CD14-positive monocyte (primary cell): ENCODE results near the gene DDX10. TPM values are rescaled to one million over a fixed set of nuclear protein-coding genes. Genes with fewer than 3 reads are reported as not detected.
A peak's percentile ranks its signal among the peaks of the same experiment; 100 is the strongest.

ENCODE experiments used
- DNase-seq, 3 donors: peaks; one replicate each; pipeline ENCODE4 v3.0.0-alpha.2; 2011 to 2022
- H2AFZ ChIP-seq: 2 replicates; pipeline ENCODE4 v1.6.0; 2012; ENCODE audit warnings: mild to moderate bottlenecking, low read depth, low read length, inconsistent platforms; ENCODE audit not compliant: insufficient read depth, poor library complexity, severe bottlenecking
- H3K27ac ChIP-seq, 2 donors: 1 replicate in 1 of 2; 2 replicates in 1 of 2; pipeline ENCODE4 v1.5.1; 2012 to 2013; ENCODE audit warnings: low read length in 2 of 2, control low read depth in 1 of 2, inconsistent platforms in 1 of 2, low read depth in 1 of 2, mild to moderate bottlenecking in 1 of 2
- H3K27me3 ChIP-seq, 2 donors: one replicate each; pipeline versions ENCODE4 v1.6.0 to v1.6.1; 2011 to 2013; ENCODE audit warnings: low read length in 2 of 2; ENCODE audit not compliant: control insufficient read depth in 2 of 2, insufficient read depth in 2 of 2
- H3K36me3 ChIP-seq, 2 donors: replicated peaks in 1 of 2; 1 replicate in 1 of 2; 2 replicates in 1 of 2; pipeline versions ENCODE4 v1.5.1 to v1.6.1; 2012 to 2013; ENCODE audit warnings: low read length in 2 of 2, control low read depth in 1 of 2, inconsistent platforms in 1 of 2, mild to moderate bottlenecking in 1 of 2; ENCODE audit not compliant: insufficient read depth in 2 of 2, control insufficient read depth in 1 of 2
- H3K4me1 ChIP-seq, 2 donors: 1 replicate in 1 of 2; 2 replicates in 1 of 2; pipeline versions ENCODE4 v1.5.1 to v1.6.1; 2012 to 2013; ENCODE audit warnings: low read length in 2 of 2, control low read depth in 1 of 2, inconsistent platforms in 1 of 2, mild to moderate bottlenecking in 1 of 2, moderate library complexity in 1 of 2; ENCODE audit not compliant: insufficient read depth in 2 of 2, control insufficient read depth in 1 of 2
- H3K4me2 ChIP-seq: replicated peaks from 2 replicates; pipeline ENCODE3; 2012; ENCODE audit warnings: low read length, moderate library complexity, mild to moderate bottlenecking; ENCODE audit not compliant: poor library complexity, severe bottlenecking; ENCODE audit errors: extremely low read depth
- H3K4me3 ChIP-seq, 3 experiments: fragments of 200-600 bp in 1 of 3; sonication (generic) in 1 of 3; replicated peaks in 1 of 3; 1 replicate in 2 of 3; 2 replicates in 1 of 3; pipeline ENCODE4 v1.5.1; 2011 to 2013; ENCODE audit warnings: low read length in 3 of 3, mild to moderate bottlenecking in 3 of 3, control low read depth in 2 of 3, low read depth in 2 of 3, inconsistent platforms in 1 of 3, moderate library complexity in 1 of 3
- H3K79me2 ChIP-seq: 2 replicates; pipeline ENCODE4 v1.6.0; 2012; ENCODE audit warnings: mild to moderate bottlenecking, control low read depth, inconsistent platforms, low read length, moderate library complexity; ENCODE audit not compliant: insufficient read depth
- H3K9ac ChIP-seq: 2 replicates; pipeline ENCODE4 v1.6.0; 2017; ENCODE audit warnings: low read length, mild to moderate bottlenecking; ENCODE audit not compliant: insufficient read depth, poor library complexity, severe bottlenecking
- H3K9me3 ChIP-seq, 2 donors: replicated peaks in 1 of 2; 1 replicate in 1 of 2; 2 replicates in 1 of 2; pipeline versions ENCODE4 v1.5.1 to v1.6.1; 2012 to 2013; ENCODE audit warnings: low read length in 2 of 2, control low read depth in 1 of 2; ENCODE audit not compliant: control insufficient read depth in 1 of 2, insufficient read depth in 1 of 2
- H4K20me1 ChIP-seq: 2 replicates; pipeline ENCODE4 v1.6.0; 2012; ENCODE audit warnings: mild to moderate bottlenecking, low read length, control low read depth, moderate library complexity; ENCODE audit not compliant: insufficient read depth
- H3K27ac Mint-ChIP-seq, 7 donors: one replicate each; pipeline ENCODE4 v1.8.0; 2020; ENCODE audit warnings: mild to moderate bottlenecking in 7 of 7, mixed read lengths in 7 of 7, moderate library complexity in 6 of 7, inconsistent platforms in 2 of 7
- H3K27me3 Mint-ChIP-seq, 3 donors: one replicate each; pipeline ENCODE4 v1.8.0; 2021 to 2022; ENCODE audit warnings: low read depth in 3 of 3, mild to moderate bottlenecking in 3 of 3, mixed read lengths in 3 of 3, moderate library complexity in 3 of 3, inconsistent platforms in 1 of 3
- H3K36me3 Mint-ChIP-seq, 2 donors: one replicate each; pipeline ENCODE4 v1.8.0; 2020; ENCODE audit warnings: mixed read lengths in 2 of 2, inconsistent platforms in 1 of 2, mild to moderate bottlenecking in 1 of 2
- H3K4me1 Mint-ChIP-seq: one replicate; pipeline ENCODE4 v1.8.0; 2020; ENCODE audit warnings: mild to moderate bottlenecking, mixed read lengths
- H3K4me3 Mint-ChIP-seq, 2 donors: one replicate each; pipeline ENCODE4 v1.8.0; 2020; ENCODE audit warnings: mild to moderate bottlenecking in 2 of 2, mixed read lengths in 2 of 2, moderate library complexity in 1 of 2
- H3K9me3 Mint-ChIP-seq, 7 donors: one replicate each; pipeline ENCODE4 v1.8.0; 2020 to 2022; ENCODE audit warnings: mixed read lengths in 7 of 7, mild to moderate bottlenecking in 6 of 7, moderate library complexity in 6 of 7, inconsistent platforms in 2 of 7
- CTCF ChIP-seq: fragments of 200-600 bp; IDR thresholded peaks from one replicate; pipeline ENCODE4 v1.8.0; 2022; ENCODE audit warnings: antibody characterized with exemption, mild to moderate bottlenecking
- WGBS: methylation state at CpG from one replicate; pipeline ENCODE4 v1.1.5; 2013; ENCODE audit warnings: missing lambda C conversion rate; ENCODE audit not compliant: insufficient coverage; 5-methylcytosine and 5-hydroxymethylcytosine counted together
- intact Hi-C, 2 donors: fragments of 100-400 bp; cut with micrococcal nuclease; formaldehyde crosslinking; loops; one replicate each; pipeline versions ENCODE4 v1.15.0 to v1.15.1; 2023
- polyA plus RNA-seq, 3 donors: library from polyadenylated mRNA; depleted of rRNA in 1 of 3; unstranded in 2 of 3; stranded (reverse) in 1 of 3; fragments of 300-500 nt in 2 of 3; fragments of >200 nt in 1 of 3; fragmentation: Illumina TruSeq in 2 of 3; gene quantifications; 1 replicate in 2 of 3; 2 replicates in 1 of 3; pipeline ENCODE4 v1.2.3, GENCODE V29; 2012 to 2021

DDX10 gene
- polyA plus RNA-seq, 3 donors = 5.0 to 6.3 (median 5.3) TPM

- 95% methylated on average over 4 of the region's 6 CpGs for WGBS
- Histone ChIP-seq H3K4me2 (no peak overlapping the region), H3K4me1 (no peaks in the 10 kb centered on the region), H2AFZ (no peak overlapping the region), H3K79me2 (no peaks in the 10 kb centered on the region), H3K9me3 (no peaks in the 10 kb centered on the region), H3K27ac (no peak overlapping the region), H3K27me3 (no peaks in the 10 kb centered on the region), H4K20me1 (no peaks in the 10 kb centered on the region), H3K4me3 (no peak overlapping the region), H3K36me3 (no peaks in the 10 kb centered on the region), H3K9ac (no peak overlapping the region)
- Mint-ChIP-seq H3K27me3 (peaks cover 0 to 3% (median under 1%) of the 10 kb centered on the region in 3 donors), H3K4me3 (no peak overlapping the region), H3K27ac (peak overlapping the region in 1 of 7 donors; percentile 58), H3K4me1 (no peaks in the 10 kb centered on the region), H3K9me3 (peaks cover 0 to 4% (median 0%) of the 10 kb centered on the region in 7 donors), H3K36me3 (no peaks in the 10 kb centered on the region)
- no peak for DNase-seq
- intact Hi-C loops = no loop called here
- TF ChIP-seq CTCF = no peak
Observed at GRCh38 chr11:108975641-108976071, 310.8 kb downstream of the DDX10 start.

GRCh38 chr11:108983636-108984420 lies 319.0 kb downstream of the DDX10 start:
- Histone ChIP-seq H3K4me1 (no peaks in the 10 kb centered on the region), H3K27ac (no peak overlapping the region), H3K9me3 (no peaks in the 10 kb centered on the region), H3K36me3 (no peaks in the 10 kb centered on the region), H3K9ac (no peak overlapping the region), H3K4me3 (no peak overlapping the region), H3K79me2 (no peaks in the 10 kb centered on the region), H3K4me2 (no peak overlapping the region), H2AFZ (no peak overlapping the region), H4K20me1 (no peaks in the 10 kb centered on the region), H3K27me3 (no peaks in the 10 kb centered on the region)
- no peaks in the 10 kb centered on the region for H3K27me3 Mint-ChIP-seq
- peaks cover 0 to 4% (median 2%) of the 10 kb centered on the region in 7 donors for H3K9me3 Mint-ChIP-seq
- intact Hi-C loops = no loop called here
- no peak overlapping the region for H3K4me3 Mint-ChIP-seq
- WGBS = 100% methylated on average over 2 of the region's 6 CpGs
- H3K27ac Mint-ChIP-seq = no peak overlapping the region
- H3K4me1 Mint-ChIP-seq = no peaks in the 10 kb centered on the region
- TF ChIP-seq CTCF = no peak
- DNase-seq = no peak
- H3K36me3 Mint-ChIP-seq = no peaks in the 10 kb centered on the region
